Tibial nerve (tissue), 4 donors: ENCODE data around the gene EID2B. TPM values are rescaled to one million over a fixed set of nuclear protein-coding genes. Genes with fewer than 3 reads are reported as not detected.
A peak's percentile ranks its signal among the peaks of the same experiment; 100 is the strongest.

ENCODE experiments used
- DNase-seq, 2 donors: peaks; one replicate each; pipeline ENCODE4 v3.0.0-alpha.2; 2019; ENCODE audit warnings: low spot score in 2 of 2
- H3K27ac ChIP-seq, 4 donors: fragments of 200-600 bp; sonication (generic) in 3 of 4; one replicate each; pipeline ENCODE4 v1.5.1; 2017 to 2019; ENCODE audit warnings: mild to moderate bottlenecking in 1 of 4
- H3K27me3 ChIP-seq, 2 donors: fragments of 200-600 bp; sonication (generic) in 1 of 2; one replicate each; pipeline versions ENCODE4 v1.5.1 to v1.6.0; 2017 to 2019
- H3K36me3 ChIP-seq, 3 donors: fragments of 200-600 bp; sonication (generic); one replicate each; pipeline ENCODE4 v1.5.1; 2018 to 2019
- H3K4me1 ChIP-seq, 4 donors: fragments of 200-600 bp; sonication (generic) in 3 of 4; one replicate each; pipeline ENCODE4 v1.5.1; 2017 to 2019
- H3K4me3 ChIP-seq, 4 donors: fragments of 200-600 bp; sonication (generic) in 3 of 4; one replicate each; pipeline ENCODE4 v1.5.1; 2017 to 2019; ENCODE audit warnings: mild to moderate bottlenecking in 1 of 4, moderate library complexity in 1 of 4
- H3K9me3 ChIP-seq, 4 donors: fragments of 200-600 bp; sonication (generic) in 3 of 4; one replicate each; pipeline ENCODE4 v1.5.1; 2017 to 2019
- EP300 ChIP-seq, 2 donors: sonication (generic); formaldehyde crosslinking; IDR thresholded peaks; one replicate each; pipeline ENCODE4 v1.6.1; 2017; ENCODE audit warnings: antibody characterized with exemption in 2 of 2, mild to moderate bottlenecking in 1 of 2
- POLR2A ChIP-seq, 2 donors: fragments of 450-650 bp; IDR thresholded peaks; one replicate each; pipeline ENCODE4 v1.6.1; 2017; ENCODE audit warnings: antibody characterized with exemption in 2 of 2, mild to moderate bottlenecking in 2 of 2, moderate library complexity in 2 of 2
- WGBS, 2 donors: methylation state at CpG; one replicate each; pipeline ENCODE4 v1.1.5; 2018; 5-methylcytosine and 5-hydroxymethylcytosine counted together
- total RNA-seq, 4 donors: library from RNA; depleted of rRNA; stranded (reverse); fragments of >200 nt; gene quantifications; one replicate each; pipeline ENCODE4 v1.1.0, GENCODE V29; 2016
- TF ChIP-seq, protein P1 (sequence below), 5 experiments: fragments of 200-600 bp in 3 of 5; fragments of 450-650 bp in 2 of 5; sonication (generic) in 3 of 5; IDR thresholded peaks; one replicate each; pipeline ENCODE4 v1.5.1; 2016 to 2019; ENCODE audit warnings: antibody characterized with exemption in 5 of 5, mild to moderate bottlenecking in 3 of 5, moderate library complexity in 2 of 5

Gene EID2B
- total RNA-seq, 4 donors from 2014 or later, result 3.0 to 10.2 (median 7.0) TPM

DNA sequence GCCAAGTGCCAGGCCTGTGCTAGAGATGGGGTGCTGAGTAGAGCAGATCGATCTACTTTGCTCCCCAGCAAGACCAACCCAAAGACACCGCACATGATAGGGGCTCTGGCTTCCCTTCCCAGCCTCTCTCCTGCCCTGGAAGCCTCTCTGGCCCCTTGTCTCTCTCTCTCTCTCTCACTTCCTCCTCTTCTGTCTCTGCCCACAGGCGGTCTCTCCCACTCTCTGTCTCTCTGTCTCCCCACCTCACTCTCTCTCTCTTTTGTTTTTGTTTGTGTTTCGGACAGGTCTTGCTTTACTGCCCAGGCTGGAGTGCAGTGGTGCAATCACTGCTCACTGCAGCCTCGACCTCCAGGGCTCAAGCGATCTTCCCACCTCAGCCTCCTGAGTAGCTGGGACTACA is 16.4 kb downstream of the EID2B start:
- no peak for DNase-seq
- Histone ChIP-seq H3K4me1 (peaks cover 0 to 16% (median 10%) of the 10 kb centered on the region in 4 donors), H3K36me3 (no peaks in the 10 kb centered on the region), H3K27me3 (peaks cover 6 to 64% of the 10 kb centered on the region in 2 donors), H3K9me3 (no peaks in the 10 kb centered on the region), H3K4me3 (no peak overlapping the region), H3K27ac (no peak overlapping the region)
- WGBS, 2 donors, result 47 to 54% methylated on average over 6 of the region's 6 CpGs
- no peak for TF ChIP-seq EP300 (IDR thresholded peaks at IDR 0.05)
- TF ChIP-seq POLR2A (IDR thresholded peaks at IDR 0.05), result no peak
- TF ChIP-seq, protein P1, sequence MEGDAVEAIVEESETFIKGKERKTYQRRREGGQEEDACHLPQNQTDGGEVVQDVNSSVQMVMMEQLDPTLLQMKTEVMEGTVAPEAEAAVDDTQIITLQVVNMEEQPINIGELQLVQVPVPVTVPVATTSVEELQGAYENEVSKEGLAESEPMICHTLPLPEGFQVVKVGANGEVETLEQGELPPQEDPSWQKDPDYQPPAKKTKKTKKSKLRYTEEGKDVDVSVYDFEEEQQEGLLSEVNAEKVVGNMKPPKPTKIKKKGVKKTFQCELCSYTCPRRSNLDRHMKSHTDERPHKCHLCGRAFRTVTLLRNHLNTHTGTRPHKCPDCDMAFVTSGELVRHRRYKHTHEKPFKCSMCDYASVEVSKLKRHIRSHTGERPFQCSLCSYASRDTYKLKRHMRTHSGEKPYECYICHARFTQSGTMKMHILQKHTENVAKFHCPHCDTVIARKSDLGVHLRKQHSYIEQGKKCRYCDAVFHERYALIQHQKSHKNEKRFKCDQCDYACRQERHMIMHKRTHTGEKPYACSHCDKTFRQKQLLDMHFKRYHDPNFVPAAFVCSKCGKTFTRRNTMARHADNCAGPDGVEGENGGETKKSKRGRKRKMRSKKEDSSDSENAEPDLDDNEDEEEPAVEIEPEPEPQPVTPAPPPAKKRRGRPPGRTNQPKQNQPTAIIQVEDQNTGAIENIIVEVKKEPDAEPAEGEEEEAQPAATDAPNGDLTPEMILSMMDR (IDR thresholded peaks at IDR 0.05), result no peak

DNA sequence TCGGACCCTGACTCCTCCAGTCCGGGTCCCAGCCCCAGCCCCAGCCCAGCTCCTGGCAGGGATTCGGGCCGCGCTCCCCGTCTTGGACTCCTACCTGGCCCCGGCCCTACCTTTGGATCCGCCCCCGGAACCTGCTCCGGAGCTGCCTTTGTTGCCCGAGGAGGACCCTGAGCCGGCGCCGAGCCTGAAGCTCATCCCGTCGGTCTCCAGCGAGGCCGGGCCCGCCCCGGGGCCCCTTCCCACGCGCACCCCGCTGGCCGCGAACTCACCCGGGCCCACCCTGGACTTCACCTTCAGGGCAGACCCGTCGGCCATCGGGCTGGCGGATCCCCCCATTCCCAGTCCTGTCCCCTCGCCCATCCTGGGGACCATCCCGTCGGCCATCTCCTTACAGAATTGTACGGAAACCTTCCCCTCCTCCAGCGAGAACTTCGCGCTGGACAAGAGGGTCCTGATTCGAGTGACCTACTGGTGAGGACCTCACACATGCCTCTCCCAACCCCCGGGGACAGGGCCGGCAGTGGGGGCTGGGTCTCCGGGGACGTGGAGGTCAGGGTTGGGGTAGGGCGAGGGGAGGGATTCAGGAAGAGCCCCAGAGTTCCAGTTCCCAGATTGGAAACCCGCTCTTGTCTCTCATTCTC is 17.0 kb downstream of the EID2B start:
- H3K9me3 ChIP-seq, result no peaks in the 10 kb centered on the region
- TF ChIP-seq, protein P1 (IDR thresholded peaks at IDR 0.05), result no peak
- no peak for TF ChIP-seq POLR2A (IDR thresholded peaks at IDR 0.05)
- no peak for TF ChIP-seq EP300 (IDR thresholded peaks at IDR 0.05)
- peak overlapping the region in 2 of 4 donors; percentile 16 to 40 for H3K4me3 ChIP-seq
- peaks cover 0 to 16% (median 10%) of the 10 kb centered on the region in 4 donors for H3K4me1 ChIP-seq
- DNase-seq, result no peak
- no peak overlapping the region for H3K27ac ChIP-seq
- WGBS, 2 donors, result 2 to 4% methylated on average over 29 to 32 of the region's 44 CpGs
- H3K36me3 ChIP-seq, result no peaks in the 10 kb centered on the region
- H3K27me3 ChIP-seq, result peaks cover 6 to 70% of the 10 kb centered on the region in 2 donors

DNA sequence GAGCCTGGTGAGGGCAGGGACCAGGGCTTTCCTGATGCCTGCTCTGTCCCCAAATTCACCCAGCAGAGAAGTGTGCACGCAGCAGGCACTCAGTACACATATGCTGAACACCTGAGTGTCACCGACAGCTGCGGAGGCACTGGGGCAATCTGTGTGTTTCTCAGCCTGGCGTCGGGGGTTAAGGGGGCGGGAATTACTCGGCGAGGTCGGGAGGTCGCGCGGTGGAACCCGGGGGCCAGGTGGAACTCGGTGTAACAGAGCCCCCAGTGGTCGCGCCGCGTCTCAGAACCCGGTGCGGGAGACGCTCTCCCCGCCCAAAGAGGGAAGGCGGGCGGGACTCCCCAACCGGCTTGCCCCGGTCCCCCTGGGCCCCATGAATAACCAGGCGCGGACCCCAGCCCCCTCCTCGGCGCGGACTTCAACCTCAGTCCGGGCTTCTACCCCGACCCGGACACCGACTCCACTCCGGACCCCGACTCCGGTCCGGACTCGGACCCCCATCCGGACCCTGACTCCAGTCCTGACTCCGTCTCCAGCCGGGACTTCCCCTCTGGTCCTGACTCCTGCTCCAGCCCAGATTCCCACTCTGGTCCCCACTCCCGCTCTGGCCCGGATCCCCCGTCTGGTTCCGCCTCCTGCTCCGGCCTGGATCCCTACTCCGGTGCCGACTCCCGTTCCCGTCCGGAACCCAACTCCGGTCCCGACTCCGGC is 17.7 kb downstream of the EID2B start, which contains the start of gene SELENOV:
SELENOV (plus strand) TSS at position 300 of the 711 bp plus-strand sequence; CDS start at position 374, 74 bp downstream.
- TF ChIP-seq EP300 (IDR thresholded peaks at IDR 0.05), result no peak
- TF ChIP-seq, protein P1 (IDR thresholded peaks at IDR 0.05), result no peak
- no peak for TF ChIP-seq POLR2A (IDR thresholded peaks at IDR 0.05)
- 1% methylated on average over 49 to 52 of the region's 56 CpGs for WGBS, 2 donors
- Histone ChIP-seq H3K36me3 (no peaks in the 10 kb centered on the region), H3K4me3 (peak within 1 kb of the TSS in 2 of 4 donors; percentile 16 to 40), H3K4me1 (peaks cover 0 to 16% (median 10%) of the 10 kb centered on the region in 4 donors), H3K27me3 (peaks cover 6 to 72% of the 10 kb centered on the region in 2 donors), H3K9me3 (no peaks in the 10 kb centered on the region), H3K27ac (no peak within 1 kb of the TSS)
- DNase-seq, result no peak

DNA sequence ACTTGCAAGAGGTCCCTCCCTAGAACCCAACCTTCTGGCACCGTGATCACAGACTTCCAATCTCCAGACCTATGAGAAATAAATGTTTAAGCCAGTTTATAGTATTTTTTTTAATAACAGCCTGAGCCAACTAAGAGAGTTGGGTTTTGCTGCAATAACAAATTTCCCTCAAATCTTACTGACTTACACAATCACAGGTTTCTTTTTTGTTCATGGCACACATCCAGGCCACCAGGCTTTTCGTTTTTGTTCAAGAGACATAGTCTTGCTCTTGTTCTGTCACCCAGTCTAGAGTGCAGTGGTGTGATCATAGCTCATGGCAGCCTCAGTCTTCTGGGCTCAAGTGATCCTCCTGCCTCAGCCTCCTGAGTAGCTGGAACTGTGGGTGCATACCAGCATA is 19.7 kb downstream of the EID2B start:
- Histone ChIP-seq H3K27me3 (peaks cover 6 to 92% of the 10 kb centered on the region in 2 donors), H3K4me1 (peaks cover 0 to 16% (median 10%) of the 10 kb centered on the region in 4 donors), H3K9me3 (no peaks in the 10 kb centered on the region), H3K36me3 (no peaks in the 10 kb centered on the region), H3K27ac (no peak overlapping the region), H3K4me3 (no peak overlapping the region)
- no peak for DNase-seq
- WGBS, 2 donors, result 48 to 50% methylated on average over 2 of the region's 2 CpGs
- no peak for TF ChIP-seq EP300 (IDR thresholded peaks at IDR 0.05)

DNA sequence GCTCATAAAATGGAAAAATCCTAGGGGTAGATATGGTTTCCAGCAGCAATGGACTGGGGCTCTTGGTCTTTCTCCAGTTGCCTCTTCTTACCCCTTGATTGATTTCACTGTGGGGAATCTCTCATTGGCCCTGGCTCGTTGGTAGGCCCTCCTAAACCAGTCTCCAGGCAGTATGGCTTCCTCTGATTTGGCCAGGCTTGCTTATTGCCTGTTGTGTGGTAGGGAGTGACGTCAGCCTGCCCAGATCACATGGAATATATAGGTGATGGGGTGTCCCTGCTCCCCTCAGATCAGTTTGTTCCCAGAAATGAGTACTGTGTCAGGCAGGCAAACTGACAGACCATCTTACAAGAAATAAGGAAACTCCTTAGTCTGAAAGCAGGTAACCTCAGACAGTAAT is 23.4 kb downstream of the EID2B start:
- 51% methylated on average over 2 of the region's 2 CpGs for WGBS, 2 donors
- H3K9me3 ChIP-seq, result no peaks in the 10 kb centered on the region
- H3K27ac ChIP-seq, result no peak overlapping the region
- H3K27me3 ChIP-seq, result peaks cover 0 to 93% of the 10 kb centered on the region in 2 donors
- no peak for DNase-seq
- no peaks in the 10 kb centered on the region for H3K36me3 ChIP-seq
- H3K4me1 ChIP-seq, result peaks cover 0 to 13% (median 2%) of the 10 kb centered on the region in 4 donors
- TF ChIP-seq POLR2A (IDR thresholded peaks at IDR 0.05) (no peak), EP300 (IDR thresholded peaks at IDR 0.05) (no peak)
- TF ChIP-seq, protein P1 (IDR thresholded peaks at IDR 0.05), result no peak
- no peak overlapping the region for H3K4me3 ChIP-seq
